Measurements from ENCODE around the gene TTC28. TPM values are rescaled to one million over a fixed set of nuclear protein-coding genes. Genes with fewer than 3 reads are reported as not detected.
"Not testable (repeated sequence)": the region's sequence is repeated elsewhere in the genome, so short reads cannot be mapped to it uniquely, and the experiment has no call there.

Gene TTC28
- total RNA-seq, result 100 to 1,000 TPM in 1 of 4 donors, 10 to 100 TPM in 3; 35.1 to 138 (median 50.8) TPM

GRCh38 chr22:28679611-28680287, at the start of gene TTC28:
TSS of gene TTC28 (minus strand) at chr22:28679840. CDS start at chr22:28679723, 117 bp downstream.
- ATAC-seq, result peak; percentile 71
- H3K36me3 ChIP-seq, H3K27me3 ChIP-seq, H3K9me3 ChIP-seq: not testable (repeated sequence)
- H3K4me3 ChIP-seq, result peak within 1 kb of the TSS; percentile 63 to 92
- peak within 1 kb of the TSS in 3 of 4 donors; percentile 68 to 86 (median 83) for H3K27ac ChIP-seq
- TF ChIP-seq POLR2A (IDR thresholded peaks at IDR 0.05) (peak; percentile 44 to 73), CTCF (IDR thresholded peaks at IDR 0.05) (peak in 1 of 4 experiments; percentile 41)
- WGBS, 2 donors (ENCODE audit: low coverage in 1 of 2), result 1% methylated on average over 12 of the region's 101 CpGs; no CpG with 5 or more reads in 1 of the 2 donors
- peaks cover 0 to 20% (median 0%) of the 10 kb centered on the region in 3 donors for H3K4me1 ChIP-seq

GRCh38 chr22:28728621-28729313, 49.1 kb upstream of the TTC28 start:
- H3K4me1 ChIP-seq, result no peaks in the 10 kb centered on the region
- no peaks in the 10 kb centered on the region for H3K27me3 ChIP-seq
- no peak for ATAC-seq
- no peak for TF ChIP-seq EP300 (IDR thresholded peaks at IDR 0.05)
- no peak for TF ChIP-seq POLR2AphosphoS5 (IDR thresholded peaks at IDR 0.05)
- TF ChIP-seq POLR2A (IDR thresholded peaks at IDR 0.05), result no peak
- TF ChIP-seq CTCF (IDR thresholded peaks at IDR 0.05), result no peak
- H3K9me3 ChIP-seq, result no peaks in the 10 kb centered on the region
- H3K36me3 ChIP-seq, result no peaks in the 10 kb centered on the region
- 92 to 95% methylated on average over 7 to 10 of the region's 10 CpGs for WGBS, 2 donors (ENCODE audit: low coverage in 1 of 2)
- H3K4me3 ChIP-seq, result no peak overlapping the region
- no peak overlapping the region for H3K27ac ChIP-seq

DNA sequence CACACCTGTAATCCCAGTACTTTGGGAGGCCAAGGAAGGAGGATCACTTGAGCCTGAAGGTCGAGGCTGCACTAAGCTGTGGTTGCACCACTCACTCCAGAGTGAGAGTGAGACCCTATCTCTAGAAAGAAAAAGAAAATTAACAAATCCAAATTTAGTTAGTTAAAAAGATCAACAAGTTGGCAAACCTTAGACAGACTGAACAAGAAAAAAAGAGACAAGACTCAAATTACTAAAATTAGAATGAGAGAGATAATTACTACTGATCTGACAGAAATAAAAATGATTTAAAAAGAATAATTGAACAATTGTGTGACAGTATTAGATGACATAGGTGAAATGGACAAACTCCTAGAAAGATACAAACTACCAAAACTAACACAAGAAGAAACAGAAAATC, 48.4 kb upstream of the TTC28 start:
- 80 to 100% methylated on average over 1 of the region's 1 CpG for WGBS, 2 donors (ENCODE audit: low coverage in 1 of 2)
- Histone ChIP-seq H3K4me1 (no peaks in the 10 kb centered on the region), H3K9me3 (no peaks in the 10 kb centered on the region), H3K4me3 (no peak overlapping the region), H3K36me3 (no peaks in the 10 kb centered on the region), H3K27me3 (no peaks in the 10 kb centered on the region), H3K27ac (no peak overlapping the region)
- ATAC-seq, result no peak
- TF ChIP-seq EP300 (IDR thresholded peaks at IDR 0.05), result no peak
- no peak for TF ChIP-seq CTCF (IDR thresholded peaks at IDR 0.05)
- no peak for TF ChIP-seq POLR2AphosphoS5 (IDR thresholded peaks at IDR 0.05)
- TF ChIP-seq POLR2A (IDR thresholded peaks at IDR 0.05), result no peak

- H3K4me1 ChIP-seq, result no peaks in the 10 kb centered on the region
These were observed 38.4 kb upstream of the TTC28 start for GRCh38 chr22:28718044-28718443.

More at GRCh38 chr22:28718044-28718443, 38.4 kb upstream of the TTC28 start:
- WGBS, 2 donors (ENCODE audit: low coverage in 1 of 2), result 92 to 95% methylated on average over 3 of the region's 3 CpGs
- no peaks in the 10 kb centered on the region for H3K9me3 ChIP-seq
- no peaks in the 10 kb centered on the region for H3K27me3 ChIP-seq
- no peak overlapping the region for H3K27ac ChIP-seq
- no peak overlapping the region for H3K4me3 ChIP-seq
- TF ChIP-seq EP300 (IDR thresholded peaks at IDR 0.05) (no peak), POLR2AphosphoS5 (IDR thresholded peaks at IDR 0.05) (no peak), CTCF (IDR thresholded peaks at IDR 0.05) (no peak), POLR2A (IDR thresholded peaks at IDR 0.05) (no peak)
- H3K36me3 ChIP-seq, result no peaks in the 10 kb centered on the region
- ATAC-seq, result no peak

Data from gastroesophageal sphincter (tissue), 4 donors.